RWPE1 (cell line): ENCODE measurements around the gene POLR3E.

Experiments
- CTCF ChIA-PET: fragments of 350-600 bp; sonication (Branson Sonifier 250); formaldehyde crosslinking; extraction: SDS; loops from one replicate; lab custom pipeline; 2021; lab: Yijun Ruan, JAX
- POLR2A ChIA-PET: fragments of 400-600 bp; formaldehyde crosslinking; extraction: SDS; loops from one replicate; lab custom pipeline; 2020; ENCODE audit warnings: antibody characterized with exemption; ENCODE audit not compliant: low non-redundant PET; lab: Yijun Ruan, JAX
- DNase-seq: peaks from one replicate; pipeline ENCODE4 v3.0.0; 2012; ENCODE audit warnings: low spot score
- H3K27ac ChIP-seq: fragments of 450-650 bp; 2 replicates; pipeline ENCODE4 v1.5.1; 2017
- CTCF ChIP-seq: fragments of 450-650 bp; conservative IDR thresholded peaks from 2 replicates; pipeline ENCODE4 v1.5.1; 2017; ENCODE audit warnings: low read depth, mild to moderate bottlenecking

POLR3E gene

GRCh38 chr16:22297114-22297870 lies at the start of gene POLR3E:
Gene POLR3E (plus strand): TSS chr16:22297409. CDS start chr16:22302969, 5,560 bp downstream.
- TF ChIP-seq CTCF, result peak; percentile 90
- peak; percentile 97 for DNase-seq
- ChIA-PET CTCF (interaction anchor here (0.5 to 1.4 kb wide), 7 partner anchors 56 to 1138 kb away, joined by 3 to 7 read pairs (median 3); partner anchors contain the start of gene EEF2K), POLR2A (no interaction called here)
- peak within 1 kb of the TSS; percentile 90 for H3K27ac ChIP-seq

- TF ChIP-seq CTCF, result no peak
- ChIA-PET CTCF (no interaction called here), POLR2A (no interaction called here)
- peak overlapping the region; percentile 14; the same call in 1 of the 2 replicates for H3K27ac ChIP-seq
- DNase-seq, result no peak
Observed at GRCh38 chr16:22250522-22250921, 46.7 kb upstream of the POLR3E start.

- ChIA-PET CTCF (no interaction called here), POLR2A (no interaction called here)
- H3K27ac ChIP-seq, result no peak overlapping the region
- no peak for TF ChIP-seq CTCF
- peak; percentile 23 for DNase-seq
Observed at GRCh38 chr16:22252317-22252716, 44.9 kb upstream of the POLR3E start.

GRCh38 chr16:22253272-22253671 lies 43.9 kb upstream of the POLR3E start:
- H3K27ac ChIP-seq, result no peak overlapping the region
- ChIA-PET POLR2A (no interaction called here), CTCF (interaction anchor here (0.6 to 0.7 kb wide), 2 partner anchors 21 to 69 kb away, joined by 3 to 5 read pairs; no protein-coding TSS in a partner anchor)
- no peak for DNase-seq
- TF ChIP-seq CTCF, result no peak

GRCh38 chr16:22255335-22255734 lies 41.9 kb upstream of the POLR3E start:
- DNase-seq, result no peak
- H3K27ac ChIP-seq, result no peak overlapping the region
- POLR2A ChIA-PET, result no interaction called here
- TF ChIP-seq CTCF, result no peak
- CTCF ChIA-PET, result no interaction called here

GRCh38 chr16:22257440-22257839 lies 39.8 kb upstream of the POLR3E start:
- DNase-seq, result no peak
- H3K27ac ChIP-seq, result no peak overlapping the region
- no peak for TF ChIP-seq CTCF
- ChIA-PET CTCF (interaction anchor here (0.6 kb wide), 1 partner anchor 61 kb away, joined by 4 read pairs; no protein-coding TSS in a partner anchor), POLR2A (no interaction called here)
